ENCODE data around the gene GALNT17.

DNA sequence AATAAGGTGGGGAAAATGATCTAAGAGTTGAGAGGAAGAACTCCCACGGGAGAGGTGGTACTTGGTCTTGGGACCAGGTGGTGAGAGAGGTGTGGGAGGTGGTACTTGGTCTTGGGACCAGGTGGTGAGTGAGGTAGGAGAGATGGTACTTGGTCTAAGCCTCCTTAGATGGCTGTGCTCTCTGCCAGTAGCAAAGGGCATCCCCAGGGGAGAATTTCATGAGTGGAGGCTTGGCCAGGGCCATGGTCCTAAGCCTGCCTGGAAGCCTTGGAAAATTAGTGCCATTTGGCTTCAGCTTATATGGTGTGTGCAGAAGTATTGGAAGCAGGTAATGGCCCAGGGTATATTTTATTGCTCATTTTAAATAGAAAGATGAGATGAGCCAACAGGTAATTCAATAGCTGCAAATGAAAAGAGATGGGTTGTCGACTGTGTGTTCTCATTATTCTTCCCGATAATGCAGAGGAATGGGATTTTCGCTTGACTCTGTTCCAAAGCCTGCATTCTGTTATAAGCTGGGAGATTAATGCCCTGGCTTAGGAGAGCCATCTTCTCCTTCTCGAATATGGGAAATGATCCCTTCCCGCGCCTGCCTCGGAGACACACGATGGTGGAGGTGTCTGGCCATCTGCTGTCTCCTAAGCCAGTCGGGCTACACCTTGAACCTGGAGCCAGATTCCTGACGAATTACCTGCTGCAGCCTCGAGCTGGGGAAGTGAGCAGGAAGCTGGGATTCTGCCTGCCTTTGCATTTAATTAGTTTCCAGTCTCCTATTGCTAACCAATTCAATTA lies 287.8 kb downstream of the GALNT17 start:
- no peak for TF ChIP-seq CTCF (IDR thresholded peaks at IDR 0.05; ENCODE audit: low read depth, low read length)
- TF ChIP-seq EZH2phosphoT487 (IDR thresholded peaks at IDR 0.05; ENCODE audit: low read depth) = no peak
